ENCODE results near the gene F13A1. TPM values are rescaled to one million over a fixed set of nuclear protein-coding genes. Genes with fewer than 3 reads are reported as not detected.

F13A1 gene
- total RNA-seq, 2 donors from 2014 or later, result 19.8 to 27.5 TPM

GRCh38 chr6:6123803-6124202, 196.7 kb downstream of the F13A1 start:
- Histone ChIP-seq H3K27ac (no peak overlapping the region), H3K27me3 (no peaks in the 10 kb centered on the region), H3K36me3 (replicated peaks in 1 of 2; ENCODE audit: insufficient read depth in 1 of 2, low read depth in 2 of 2) (no peaks in the 10 kb centered on the region), H3K9me3 (no peaks in the 10 kb centered on the region), H3K4me3 (no peak overlapping the region), H3K4me1 (no peaks in the 10 kb centered on the region)
- intact Hi-C loops (cut with DNase I), result no loop called here
- 35 to 57% methylated on average over 1 to 3 of the region's 3 CpGs for WGBS, 2 donors
- DNase-seq, result no peak
- TF ChIP-seq POLR2A (IDR thresholded peaks at IDR 0.05), result no peak
- no peak for TF ChIP-seq CTCF (IDR thresholded peaks at IDR 0.05)
- no peak for ATAC-seq

GRCh38 chr6:6121943-6122342, 198.5 kb downstream of the F13A1 start:
- Histone ChIP-seq H3K27ac (no peak overlapping the region), H3K27me3 (no peaks in the 10 kb centered on the region), H3K4me1 (no peaks in the 10 kb centered on the region), H3K9me3 (no peaks in the 10 kb centered on the region), H3K36me3 (replicated peaks in 1 of 2; ENCODE audit: insufficient read depth in 1 of 2, low read depth in 2 of 2) (no peaks in the 10 kb centered on the region), H3K4me3 (no peak overlapping the region)
- no peak for ATAC-seq
- TF ChIP-seq CTCF (IDR thresholded peaks at IDR 0.05) (no peak), POLR2A (IDR thresholded peaks at IDR 0.05) (no peak)
- no peak for DNase-seq
- WGBS, 2 donors, result 100% methylated on average over 1 of the region's 1 CpG; no CpG with 5 or more reads in 1 of the 2 donors
- intact Hi-C loops (cut with DNase I), result no loop called here

GRCh38 chr6:6105472-6106036, 214.9 kb downstream of the F13A1 start:
- no peak overlapping the region for H3K27ac ChIP-seq
- ATAC-seq (no peak), DNase-seq (no peak)
- H3K4me3 ChIP-seq, result no peak overlapping the region
- intact Hi-C loops (cut with DNase I), result no loop called here
- no peaks in the 10 kb centered on the region for H3K4me1 ChIP-seq
- no peaks in the 10 kb centered on the region for H3K9me3 ChIP-seq
- H3K27me3 ChIP-seq, result no peaks in the 10 kb centered on the region
- no peak for TF ChIP-seq CTCF (IDR thresholded peaks at IDR 0.05)
- TF ChIP-seq POLR2A (IDR thresholded peaks at IDR 0.05), result no peak
- H3K36me3 ChIP-seq (replicated peaks in 1 of 2; ENCODE audit: insufficient read depth in 1 of 2, low read depth in 2 of 2), result no peaks in the 10 kb centered on the region

Small RNA genes lying within 50 kb of the gene (microRNA-seq; reads per million reads assigned to microRNA genes)
- 0 reads per million in 2 donors for gene MIR5683 (ENCODE audit: borderline number of aligned reads in 2 of 2, borderline replicate concordance in 2 of 2)
- 0 reads per million in 2 donors for gene MIR7853 (ENCODE audit: borderline number of aligned reads in 2 of 2, borderline replicate concordance in 2 of 2)

Small RNA genes lying within 50 kb of the gene (small RNA-seq; reads per million reads assigned to genes)
- gene MIR7853, result not detected
